Colonic mucosa (tissue), 4 donors: ENCODE data around the gene KLHDC8A. TPM values are rescaled to one million over a fixed set of nuclear protein-coding genes. Genes with fewer than 3 reads are reported as not detected.

ENCODE experiments used
- DNase-seq: peaks from one replicate; pipeline ENCODE4 v3.0.0-alpha.2; 2020
- H3K27ac ChIP-seq: fragments of 200-600 bp; one replicate; pipeline ENCODE4 v1.8.0; 2021
- H3K27me3 ChIP-seq: fragments of 200-600 bp; one replicate; pipeline ENCODE4 v1.8.0; 2021
- H3K36me3 ChIP-seq: fragments of 200-600 bp; one replicate; pipeline ENCODE4 v1.8.0; 2021
- H3K4me1 ChIP-seq: fragments of 200-600 bp; one replicate; pipeline ENCODE4 v1.8.0; 2021; ENCODE audit warnings: mild to moderate bottlenecking
- H3K4me3 ChIP-seq: fragments of 200-600 bp; one replicate; pipeline ENCODE4 v1.8.0; 2021
- H3K9ac ChIP-seq, 2 donors: one replicate each; pipeline ENCODE4 v1.7.0; 2013; ENCODE audit warnings: control low read depth in 2 of 2, low read depth in 2 of 2, low read length in 2 of 2
- H3K9me3 ChIP-seq: fragments of 200-600 bp; one replicate; pipeline ENCODE4 v1.8.0; 2021
- intact Hi-C: fragments of 100-400 bp; cut with DNase I; formaldehyde crosslinking; loops from one replicate; pipeline ENCODE4 v1.14.1; 2022
- total RNA-seq, 2 donors: library from RNA; stranded (reverse); fragmentation: NEBNext Ultra II Directional in 1 of 2; extraction: Animal tissue kit (Norgen Biotek cat#: 25700) in 1 of 2; gene quantifications; one replicate each; pipeline ENCODE4 v1.2.1, GENCODE V29; 2021
- TF ChIP-seq, protein P1 (sequence below): fragments of 200-600 bp; IDR thresholded peaks from one replicate; pipeline ENCODE4 v1.8.0; 2022; ENCODE audit warnings: antibody characterized with exemption, mild to moderate bottlenecking
- donor health status: healthy.
- donor health status: DM: no; HTN: no; CAD: no.
- donor health status: DM: no; HTN: no; CAD: no.

Gene KLHDC8A
- total RNA-seq, 2 donors from 2014 or later, result 0.44 to 0.58 TPM

DNA sequence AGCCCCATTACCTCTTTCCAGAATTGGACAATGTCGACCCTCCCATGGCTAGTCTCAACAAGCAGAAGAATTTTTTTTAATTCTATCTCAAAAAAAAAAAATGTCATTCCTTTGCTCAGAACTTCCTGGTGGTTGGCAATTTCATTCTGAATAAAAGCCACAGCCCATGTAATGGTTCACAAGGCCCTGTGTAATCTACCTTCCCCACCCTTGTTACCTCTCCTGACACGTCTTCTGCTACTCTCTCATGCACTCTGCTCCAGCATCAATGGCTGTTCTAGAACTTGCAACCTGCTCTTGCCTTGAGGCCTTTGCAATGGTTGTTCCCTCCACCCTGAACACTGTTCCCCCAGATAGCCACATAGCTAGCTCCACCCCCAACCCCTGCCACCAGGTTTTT lies 60.6 kb downstream of the KLHDC8A start:
- DNase-seq, result no peak
- Histone ChIP-seq H3K27me3 (no peaks in the 10 kb centered on the region), H3K27ac (no peak overlapping the region), H3K4me1 (no peaks in the 10 kb centered on the region), H3K36me3 (no peaks in the 10 kb centered on the region), H3K4me3 (no peak overlapping the region), H3K9me3 (no peaks in the 10 kb centered on the region), H3K9ac (no peak overlapping the region)
- intact Hi-C loops, result no loop called here
- TF ChIP-seq, protein P1, sequence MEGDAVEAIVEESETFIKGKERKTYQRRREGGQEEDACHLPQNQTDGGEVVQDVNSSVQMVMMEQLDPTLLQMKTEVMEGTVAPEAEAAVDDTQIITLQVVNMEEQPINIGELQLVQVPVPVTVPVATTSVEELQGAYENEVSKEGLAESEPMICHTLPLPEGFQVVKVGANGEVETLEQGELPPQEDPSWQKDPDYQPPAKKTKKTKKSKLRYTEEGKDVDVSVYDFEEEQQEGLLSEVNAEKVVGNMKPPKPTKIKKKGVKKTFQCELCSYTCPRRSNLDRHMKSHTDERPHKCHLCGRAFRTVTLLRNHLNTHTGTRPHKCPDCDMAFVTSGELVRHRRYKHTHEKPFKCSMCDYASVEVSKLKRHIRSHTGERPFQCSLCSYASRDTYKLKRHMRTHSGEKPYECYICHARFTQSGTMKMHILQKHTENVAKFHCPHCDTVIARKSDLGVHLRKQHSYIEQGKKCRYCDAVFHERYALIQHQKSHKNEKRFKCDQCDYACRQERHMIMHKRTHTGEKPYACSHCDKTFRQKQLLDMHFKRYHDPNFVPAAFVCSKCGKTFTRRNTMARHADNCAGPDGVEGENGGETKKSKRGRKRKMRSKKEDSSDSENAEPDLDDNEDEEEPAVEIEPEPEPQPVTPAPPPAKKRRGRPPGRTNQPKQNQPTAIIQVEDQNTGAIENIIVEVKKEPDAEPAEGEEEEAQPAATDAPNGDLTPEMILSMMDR, result no peak

DNA sequence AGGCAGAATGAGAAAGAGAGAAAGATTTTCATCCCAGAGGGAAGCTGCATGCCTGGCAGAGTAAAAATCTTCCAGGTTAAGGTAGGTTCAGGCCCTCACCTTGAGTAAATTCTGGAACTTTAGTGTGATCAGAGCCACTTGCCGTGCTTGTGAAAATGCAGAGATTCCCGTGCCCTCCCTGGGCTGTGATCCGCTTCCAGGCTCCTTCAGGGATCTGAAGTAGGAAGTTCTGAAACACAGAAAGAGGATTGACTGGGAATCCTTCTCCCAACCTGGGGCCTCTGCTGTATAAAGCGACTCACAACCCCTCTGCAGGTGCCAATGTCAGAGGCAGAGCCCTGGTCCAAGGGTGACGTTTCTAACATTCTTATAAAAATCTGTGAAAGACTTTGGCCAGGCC lies 61.8 kb downstream of the KLHDC8A start:
- peak overlapping the region in 1 of 2 donors; percentile 34 for H3K9ac ChIP-seq
- H3K27ac ChIP-seq, result peak overlapping the region; percentile 63
- TF ChIP-seq, protein P1, result no peak
- DNase-seq, result no peak
- H3K27me3 ChIP-seq, result no peaks in the 10 kb centered on the region
- no peak overlapping the region for H3K4me3 ChIP-seq
- H3K9me3 ChIP-seq, result no peaks in the 10 kb centered on the region
- intact Hi-C loops, result no loop called here
- H3K4me1 ChIP-seq, result no peaks in the 10 kb centered on the region
- H3K36me3 ChIP-seq, result no peaks in the 10 kb centered on the region

DNA sequence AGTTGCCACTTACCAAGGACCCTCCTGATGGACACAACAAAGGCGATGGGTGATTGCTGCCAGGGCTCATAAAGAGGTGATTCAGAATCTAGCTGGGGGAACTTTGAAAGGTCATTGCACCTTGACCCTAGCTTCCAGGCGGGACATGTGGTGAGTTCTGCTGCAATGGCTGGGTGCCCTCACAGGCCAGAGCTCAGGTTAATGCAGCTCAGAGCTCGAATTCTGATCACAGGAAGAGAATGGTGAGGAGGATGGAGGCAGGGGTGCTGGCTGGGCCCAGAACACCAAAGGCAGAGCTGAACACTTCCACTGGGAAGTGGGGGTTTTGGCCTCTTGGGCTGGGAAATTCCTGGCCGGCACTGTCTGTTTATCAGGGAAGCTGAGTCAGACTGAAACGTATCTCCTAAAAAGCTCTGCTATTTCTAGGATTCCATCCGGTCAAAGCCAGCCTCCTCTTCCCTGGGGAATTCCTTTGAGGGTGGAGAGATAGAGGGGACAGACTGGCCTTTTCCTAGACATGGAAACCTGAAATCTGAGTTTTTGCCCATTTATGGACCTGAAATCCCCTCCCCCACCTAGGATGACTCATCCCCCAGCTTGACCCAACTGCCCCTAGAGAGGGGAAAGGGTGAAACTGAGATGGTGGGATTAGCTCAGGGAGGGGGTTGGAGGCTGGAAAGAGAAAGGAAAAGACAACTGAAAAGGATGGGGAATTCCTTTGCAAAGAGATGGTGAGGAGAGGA lies 62.4 kb downstream of the KLHDC8A start:
- Histone ChIP-seq H3K9me3 (no peaks in the 10 kb centered on the region), H3K36me3 (no peaks in the 10 kb centered on the region), H3K27me3 (no peaks in the 10 kb centered on the region), H3K9ac (peak overlapping the region in 1 of 2 donors; percentile 34), H3K4me3 (no peak overlapping the region), H3K27ac (peak overlapping the region; percentile 63), H3K4me1 (no peaks in the 10 kb centered on the region)
- TF ChIP-seq, protein P1, result no peak
- intact Hi-C loops, result no loop called here
- no peak for DNase-seq

DNA sequence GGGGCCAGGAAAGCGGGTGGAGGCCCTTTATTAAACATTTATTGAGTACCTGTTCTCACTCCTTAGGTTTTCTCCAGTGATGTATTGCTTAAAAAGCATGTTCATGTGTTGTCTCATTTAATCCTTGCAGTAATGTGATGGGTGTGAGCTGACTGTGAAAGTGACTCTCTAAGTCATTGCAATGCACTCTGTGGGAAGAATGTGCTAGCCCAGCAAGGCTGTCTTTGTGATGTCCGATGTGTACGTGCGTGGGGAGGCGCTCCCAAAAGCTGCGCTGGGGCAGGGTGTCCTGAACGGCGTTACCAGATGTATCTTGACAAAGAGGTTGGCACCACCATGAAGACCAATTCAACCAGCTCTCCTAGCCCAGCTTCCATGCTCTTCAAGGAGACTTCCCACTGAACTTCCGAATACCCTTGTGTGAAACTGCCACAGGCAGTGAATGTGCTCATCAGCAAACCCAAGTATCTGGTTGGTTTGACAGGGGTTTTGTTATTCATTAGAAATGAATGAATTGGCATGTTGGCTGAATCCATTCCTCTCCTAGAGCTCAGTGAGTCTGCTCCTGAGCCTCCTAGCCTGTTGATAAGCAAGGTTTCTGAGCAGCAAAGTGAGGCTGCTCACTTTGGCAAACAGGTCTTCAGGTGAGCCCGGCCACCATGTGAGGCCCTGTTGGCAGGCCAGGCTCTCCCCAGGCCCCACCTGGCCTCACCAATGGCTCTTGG lies 63.2 kb downstream of the KLHDC8A start:
- Histone ChIP-seq H3K36me3 (no peaks in the 10 kb centered on the region), H3K27me3 (no peaks in the 10 kb centered on the region), H3K4me1 (no peaks in the 10 kb centered on the region), H3K9ac (peak overlapping the region in 1 of 2 donors; percentile 15), H3K27ac (peak overlapping the region; percentile 63), H3K9me3 (no peaks in the 10 kb centered on the region), H3K4me3 (no peak overlapping the region)
- TF ChIP-seq, protein P1, result no peak
- no peak for DNase-seq
- intact Hi-C loops, result no loop called here

DNA sequence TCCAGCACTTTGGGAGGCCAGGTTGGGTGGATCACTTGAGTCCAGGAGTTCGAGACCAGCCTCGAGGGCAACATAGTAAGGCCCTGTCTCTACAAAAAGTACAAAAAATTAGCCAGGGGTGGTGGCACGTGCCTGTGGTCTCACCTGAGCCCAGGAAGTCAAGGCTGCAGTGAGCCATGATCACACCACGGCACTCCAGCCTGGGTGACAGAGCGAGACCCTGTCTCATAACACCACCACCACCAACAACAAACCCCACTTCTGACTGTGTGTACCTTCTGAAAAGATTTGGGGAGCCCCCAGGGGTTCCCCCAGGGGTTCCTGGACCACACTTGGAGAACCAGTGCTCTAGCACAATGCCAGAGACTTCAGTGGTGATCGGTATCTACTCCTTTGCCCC lies 65.1 kb downstream of the KLHDC8A start:
- H3K27me3 ChIP-seq, result no peaks in the 10 kb centered on the region
- H3K4me3 ChIP-seq, result no peak overlapping the region
- DNase-seq, result no peak
- intact Hi-C loops, result no loop called here
- no peak overlapping the region for H3K27ac ChIP-seq
- TF ChIP-seq, protein P1, result no peak
- peaks cover 5% of the 10 kb centered on the region for H3K4me1 ChIP-seq
- H3K36me3 ChIP-seq, result no peaks in the 10 kb centered on the region
- no peaks in the 10 kb centered on the region for H3K9me3 ChIP-seq
- no peak overlapping the region for H3K9ac ChIP-seq
